H9 (cell line): ENCODE data around the gene TMEM129. TPM values are rescaled to one million over a fixed set of nuclear protein-coding genes. Genes with fewer than 3 reads are reported as not detected.

Experiments used
- DNase-seq: peaks from one replicate; pipeline ENCODE4 v3.0.0-alpha.2; 2017
- H2AFZ ChIP-seq: one replicate; pipeline ENCODE4 v1.6.1; 2013; ENCODE audit warnings: mild to moderate bottlenecking, low read length, control low read depth, moderate library complexity
- H2AK5ac ChIP-seq: 2 replicates; pipeline ENCODE4 v1.6.1; 2013; ENCODE audit warnings: low read length, control low read depth, mixed read lengths; ENCODE audit not compliant: insufficient read length
- H2BK120ac ChIP-seq: one replicate; pipeline ENCODE4 v1.6.1; 2013; ENCODE audit warnings: low read depth, mild to moderate bottlenecking, low read length, control low read depth, inconsistent platforms; ENCODE audit not compliant: poor library complexity, severe bottlenecking
- H2BK12ac ChIP-seq: 2 replicates; pipeline ENCODE4 v1.6.1; 2013; ENCODE audit warnings: low read length, control low read depth, mixed read lengths, low read depth; ENCODE audit not compliant: insufficient read length
- H2BK15ac ChIP-seq: 2 replicates; pipeline ENCODE4 v1.6.1; 2013; ENCODE audit warnings: low read depth, low read length, control low read depth
- H2BK20ac ChIP-seq: one replicate; pipeline ENCODE4 v1.6.1; 2013; ENCODE audit warnings: low read depth, mild to moderate bottlenecking, low read length, control low read depth, inconsistent platforms; ENCODE audit not compliant: poor library complexity, severe bottlenecking
- H2BK5ac ChIP-seq: 2 replicates; pipeline ENCODE4 v1.6.1; 2013; ENCODE audit warnings: low read length, control low read depth, mixed read lengths; ENCODE audit not compliant: insufficient read length
- H3K14ac ChIP-seq: 2 replicates; pipeline ENCODE4 v1.6.1; 2013; ENCODE audit warnings: low read length, control low read depth; ENCODE audit not compliant: insufficient read depth
- H3K18ac ChIP-seq: 2 replicates; pipeline ENCODE4 v1.6.1; 2013; ENCODE audit warnings: low read depth, mild to moderate bottlenecking, mixed read lengths, low read length, control low read depth; ENCODE audit not compliant: insufficient read length
- H3K23ac ChIP-seq: 2 replicates; pipeline ENCODE4 v1.6.1; 2013; ENCODE audit warnings: low read length, control low read depth, mixed read lengths, low read depth; ENCODE audit not compliant: insufficient read length
- H3K23me2 ChIP-seq: 2 replicates; pipeline ENCODE4 v1.6.1; 2013; ENCODE audit warnings: low read depth, mild to moderate bottlenecking, mixed read lengths, low read length, control low read depth; ENCODE audit not compliant: insufficient read length, poor library complexity, severe bottlenecking
- H3K27ac ChIP-seq: 2 replicates; pipeline ENCODE4 v1.5.1; 2013; ENCODE audit warnings: low read length, control low read depth, mixed read lengths, low read depth; ENCODE audit not compliant: insufficient read length
- H3K27me3 ChIP-seq: 2 replicates; pipeline ENCODE4 v1.6.1; 2013; ENCODE audit warnings: low read length, control low read depth, inconsistent platforms; ENCODE audit not compliant: insufficient read depth
- H3K4ac ChIP-seq: 2 replicates; pipeline ENCODE4 v1.6.1; 2013; ENCODE audit warnings: low read depth, mild to moderate bottlenecking, control low read depth, inconsistent platforms, low read length, moderate library complexity
- H3K4me1 ChIP-seq: 2 replicates; pipeline ENCODE4 v1.6.1; 2013; ENCODE audit warnings: low read length, control low read depth, inconsistent platforms; ENCODE audit not compliant: insufficient read depth
- H3K4me2 ChIP-seq: 2 replicates; pipeline ENCODE4 v1.6.1; 2013; ENCODE audit warnings: low read length, control low read depth, mixed read lengths; ENCODE audit not compliant: insufficient read length, insufficient read depth
- H3K56ac ChIP-seq: 2 replicates; pipeline ENCODE4 v1.6.1; 2013; ENCODE audit warnings: low read depth, mild to moderate bottlenecking, mixed read lengths, low read length, control low read depth; ENCODE audit not compliant: insufficient read length
- H3K79me1 ChIP-seq: 2 replicates; pipeline ENCODE4 v1.6.1; 2013; ENCODE audit warnings: low read depth, mild to moderate bottlenecking, moderate library complexity, low read length, control low read depth, inconsistent platforms; ENCODE audit not compliant: insufficient read depth, poor library complexity, severe bottlenecking
- H3K79me2 ChIP-seq: 2 replicates; pipeline ENCODE4 v1.6.1; 2013; ENCODE audit warnings: low read length, control low read depth, inconsistent platforms; ENCODE audit not compliant: insufficient read depth
- H3K9ac ChIP-seq: 2 replicates; pipeline ENCODE4 v1.6.1; 2013; ENCODE audit warnings: low read length, control low read depth, mixed read lengths; ENCODE audit not compliant: insufficient read length; ENCODE audit errors: extremely low read depth
- H3K9me3 ChIP-seq: one replicate; pipeline ENCODE4 v1.6.1; 2013; ENCODE audit warnings: low read depth, low read length, inconsistent platforms; ENCODE audit not compliant: control insufficient read depth
- H3T11ph ChIP-seq: one replicate; pipeline ENCODE4 v1.6.1; 2013; ENCODE audit warnings: mild to moderate bottlenecking, low read length, control low read depth, inconsistent platforms
- H4K20me1 ChIP-seq: one replicate; pipeline ENCODE4 v1.6.1; 2013; ENCODE audit not compliant: control insufficient read depth, insufficient read length, insufficient read depth
- H4K5ac ChIP-seq: 2 replicates; pipeline ENCODE4 v1.6.1; 2013; ENCODE audit warnings: low read depth, mild to moderate bottlenecking, mixed read lengths, low read length, control low read depth; ENCODE audit not compliant: insufficient read length
- H4K8ac ChIP-seq: replicated peaks from 2 replicates; pipeline ENCODE4 v1.6.1; 2013; ENCODE audit warnings: low read length, control low read depth, mixed read lengths, low read depth; ENCODE audit not compliant: insufficient read length
- H4K91ac ChIP-seq: 2 replicates; pipeline ENCODE4 v1.6.1; 2013; ENCODE audit warnings: low read depth, mild to moderate bottlenecking, moderate library complexity, mixed read lengths, low read length, control low read depth; ENCODE audit not compliant: insufficient read length
- H3K27ac Mint-ChIP-seq, 3 experiments: 2 replicates in 2 of 3; 3 replicates in 1 of 3; pipeline ENCODE4 v1.8.0; 2020 to 2021; ENCODE audit warnings: mixed read lengths in 3 of 3, mild to moderate bottlenecking in 1 of 3, moderate library complexity in 1 of 3
- H3K27me3 Mint-ChIP-seq: 2 replicates; pipeline ENCODE4 v1.8.0; 2021; ENCODE audit warnings: low read depth, mild to moderate bottlenecking, moderate library complexity, mixed read lengths
- H3K36me3 Mint-ChIP-seq, 3 experiments: 2 replicates in 2 of 3; 3 replicates in 1 of 3; pipeline ENCODE4 v1.8.0; 2020 to 2021; ENCODE audit warnings: low read depth in 3 of 3, mixed read lengths in 3 of 3; ENCODE audit not compliant: insufficient read depth in 1 of 3
- H3K4me1 Mint-ChIP-seq, 2 experiments: 2 replicates each; pipeline ENCODE4 v1.8.0; 2020; ENCODE audit warnings: mixed read lengths in 2 of 2
- H3K4me3 Mint-ChIP-seq, 2 experiments: 2 replicates in 1 of 2; 3 replicates in 1 of 2; pipeline ENCODE4 v1.8.0; 2020 to 2021; ENCODE audit warnings: mild to moderate bottlenecking in 2 of 2, mixed read lengths in 2 of 2, moderate library complexity in 1 of 2
- H3K9me3 Mint-ChIP-seq, 2 experiments: 2 replicates in 1 of 2; 3 replicates in 1 of 2; pipeline ENCODE4 v1.8.0; 2020; ENCODE audit warnings: mild to moderate bottlenecking in 2 of 2, mixed read lengths in 2 of 2, moderate library complexity in 1 of 2
- CTCF ChIP-seq: fragments of 200-600 bp; sonication (generic); conservative IDR thresholded peaks from 3 replicates; pipeline ENCODE4 v1.8.0; 2021; ENCODE audit warnings: antibody characterized with exemption, mild to moderate bottlenecking
- WGBS: extraction: QIAGEN DNeasy Blood & Tissue Kit; methylation state at CpG from one replicate; pipeline ENCODE4 v1.1.7; 2013; ENCODE audit warnings: missing lambda C conversion rate, low lambda C conversion rate, mixed read lengths; ENCODE audit not compliant: insufficient read length; ENCODE audit errors: extremely low coverage; 5-methylcytosine and 5-hydroxymethylcytosine counted together
- total RNA-seq: library from RNA; stranded (reverse); gene quantifications from 2 replicates; pipeline ENCODE4 v1.2.1, GENCODE V29; 2021

Gene TMEM129
- total RNA-seq, 1 experiment from 2014 or later = 27.3 TPM

- no peak overlapping the region for H3K4ac ChIP-seq
- no peak overlapping the region for H4K91ac ChIP-seq
- H2BK5ac ChIP-seq = no peak overlapping the region
- no peak overlapping the region for H2BK20ac ChIP-seq
- H4K5ac ChIP-seq = no peak overlapping the region
- DNase-seq = no peak
- Mint-ChIP-seq H3K27ac (no peak overlapping the region), H3K4me1 (peaks cover 0 to 10% of the 10 kb centered on the region in 2 experiments; a peak in 1 of 4 replicates), H3K36me3 (no peaks in the 10 kb centered on the region), H3K27me3 (no peaks in the 10 kb centered on the region), H3K9me3 (no peaks in the 10 kb centered on the region), H3K4me3 (no peak overlapping the region; a peak in 1 of 5 replicates)
- no peak overlapping the region for H3T11ph ChIP-seq
- no peak overlapping the region for H2AK5ac ChIP-seq
- H2AFZ ChIP-seq = no peak overlapping the region
- no peak overlapping the region for H2BK15ac ChIP-seq
- H3K4me2 ChIP-seq = no peak overlapping the region
- no peak overlapping the region for H2BK120ac ChIP-seq
- no peak overlapping the region for H3K18ac ChIP-seq
- no peak overlapping the region for H3K56ac ChIP-seq
- H3K14ac ChIP-seq = no peak overlapping the region
- no peaks in the 10 kb centered on the region for H3K23me2 ChIP-seq
- H3K27ac ChIP-seq = no peak overlapping the region
- no peaks in the 10 kb centered on the region for H3K27me3 ChIP-seq
- H3K9me3 ChIP-seq = no peaks in the 10 kb centered on the region
- no peak overlapping the region for H4K8ac ChIP-seq
- H3K9ac ChIP-seq = no peak overlapping the region
- no peak overlapping the region for H2BK12ac ChIP-seq
- no peaks in the 10 kb centered on the region for H3K79me1 ChIP-seq
- no peaks in the 10 kb centered on the region for H3K79me2 ChIP-seq
- no peak overlapping the region for H3K23ac ChIP-seq
- WGBS = no CpG with 5 or more reads among the region's 31 CpGs
- H3K4me1 ChIP-seq = no peaks in the 10 kb centered on the region
- no peaks in the 10 kb centered on the region for H4K20me1 ChIP-seq
- no peak for TF ChIP-seq CTCF
Observed at GRCh38 chr4:1751155-1751918, 30.2 kb upstream of the TMEM129 start.
